NT2/D1 (cell line): ENCODE results near the gene BCL2.

Experiments
- DNase-seq: peaks from one replicate; pipeline ENCODE4 v3.0.0-alpha.2; 2011; ENCODE audit warnings: low read depth, low spot score
- H3K27me3 ChIP-seq: 2 replicates; pipeline ENCODE4 v1.6.0; 2011; ENCODE audit warnings: mild to moderate bottlenecking; ENCODE audit not compliant: insufficient read length, insufficient read depth
- H3K36me3 ChIP-seq: 2 replicates; pipeline ENCODE4 v1.6.1; 2011; ENCODE audit warnings: mild to moderate bottlenecking, low read length, mixed read lengths; ENCODE audit not compliant: insufficient read depth, insufficient read length
- H3K4me1 ChIP-seq: 2 replicates; pipeline ENCODE4 v1.5.1; 2011; ENCODE audit not compliant: insufficient read depth, insufficient read length
- H3K4me3 ChIP-seq: 2 replicates; pipeline ENCODE4 v1.5.1; 2011; ENCODE audit warnings: low read depth; ENCODE audit not compliant: insufficient read length
- H3K9ac ChIP-seq: 2 replicates; pipeline ENCODE4 v1.6.0; 2011; ENCODE audit warnings: low read depth; ENCODE audit not compliant: insufficient read length
- H3K9me3 ChIP-seq: 2 replicates; pipeline ENCODE4 v1.5.1; 2011; ENCODE audit warnings: mild to moderate bottlenecking, low read length; ENCODE audit not compliant: insufficient read depth
- SUZ12 ChIP-seq: IDR thresholded peaks from 2 replicates; pipeline ENCODE4 v1.6.1; 2011; ENCODE audit not compliant: insufficient read length, insufficient read depth; ENCODE audit errors: extremely low read depth
- YY1 ChIP-seq: IDR thresholded peaks from 2 replicates; pipeline ENCODE4 v1.6.1; 2011; ENCODE audit not compliant: insufficient read length, insufficient read depth
- ZNF274 ChIP-seq: IDR thresholded peaks from 2 replicates; pipeline ENCODE4 v1.6.1; 2011; ENCODE audit warnings: mild to moderate bottlenecking, low read depth, low read length

BCL2 gene

DNA sequence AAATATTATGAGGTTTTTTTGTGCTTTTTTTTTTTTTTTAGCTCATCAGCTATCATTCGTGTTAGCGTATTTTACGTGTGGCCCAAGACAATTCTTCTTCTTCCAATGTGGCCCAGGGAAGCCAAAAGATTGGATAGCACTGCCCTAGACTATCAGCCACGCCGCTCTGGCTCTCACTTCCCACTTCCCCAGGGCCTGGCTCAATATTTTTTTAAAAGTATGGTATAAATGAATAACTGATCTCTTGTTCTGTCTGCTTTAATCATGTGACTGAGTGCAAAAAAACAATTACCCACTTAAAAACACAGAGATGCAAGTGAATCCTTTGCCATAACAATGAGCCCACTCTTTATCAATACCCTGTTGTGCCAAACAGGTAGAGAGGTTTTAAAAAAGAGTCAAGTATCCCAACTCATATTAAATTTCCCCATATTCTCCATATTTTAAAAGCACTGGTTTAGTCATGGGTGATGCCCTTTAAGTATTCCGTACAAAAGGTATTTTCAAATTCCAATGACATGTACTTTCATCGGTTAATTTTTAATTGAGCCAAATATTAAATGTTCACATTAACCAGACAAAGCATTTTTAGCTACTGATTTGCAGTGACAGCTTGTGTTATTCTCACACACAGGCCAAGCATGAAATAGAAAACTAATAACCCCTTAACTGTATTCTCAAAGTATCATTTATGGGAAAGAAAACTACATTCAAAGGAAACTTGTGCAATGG lies 12.6 kb downstream of the BCL2 start:
- DNase-seq = no peak
- Histone ChIP-seq H3K27me3 (no peaks in the 10 kb centered on the region), H3K4me1 (no peaks in the 10 kb centered on the region), H3K9me3 (no peaks in the 10 kb centered on the region), H3K9ac (no peak overlapping the region), H3K4me3 (no peak overlapping the region), H3K36me3 (no peaks in the 10 kb centered on the region)
- TF ChIP-seq SUZ12 (no peak), YY1 (no peak), ZNF274 (no peak)

DNA sequence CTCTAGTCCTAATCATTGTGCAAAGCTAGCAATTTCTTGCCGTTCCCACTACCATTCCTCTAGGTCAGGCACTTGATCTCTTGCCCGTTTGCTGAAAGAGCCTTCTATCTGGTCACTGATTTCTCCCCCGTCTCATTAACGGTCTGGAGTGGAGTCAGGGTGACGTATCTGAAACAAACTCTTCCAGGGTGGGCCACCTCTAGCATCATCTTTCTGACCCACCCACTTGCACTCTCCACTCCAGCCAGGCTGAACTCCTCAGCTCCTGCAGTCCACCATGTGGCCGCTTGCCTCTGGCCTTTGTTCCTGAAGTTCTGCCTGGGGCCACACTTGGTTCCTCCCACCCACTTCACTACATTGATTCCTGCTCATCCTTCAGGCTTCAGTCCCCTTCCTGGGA lies 13.3 kb downstream of the BCL2 start:
- no peaks in the 10 kb centered on the region for H3K4me1 ChIP-seq
- DNase-seq = no peak
- no peak for TF ChIP-seq YY1
- no peak for TF ChIP-seq SUZ12

DNA sequence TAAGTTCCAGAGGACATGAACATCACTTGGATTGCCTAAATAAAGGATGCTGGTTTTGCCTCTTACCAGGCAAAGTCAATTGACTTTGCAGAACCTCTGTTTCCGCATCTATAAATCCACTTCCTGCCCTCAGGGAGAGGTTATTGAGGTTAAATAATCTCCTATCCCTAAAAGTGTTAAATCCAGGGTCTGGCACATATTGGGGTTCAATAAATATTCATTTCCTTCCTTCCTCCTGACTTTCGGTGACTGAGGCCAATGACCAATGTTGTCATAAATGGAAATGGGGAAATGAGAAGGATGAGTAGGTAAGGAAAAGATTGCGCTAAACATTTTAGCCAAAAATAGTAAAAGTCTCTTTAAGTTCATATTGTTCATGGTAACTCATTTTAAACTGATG lies 16.0 kb downstream of the BCL2 start:
- no peak overlapping the region for H3K4me3 ChIP-seq
- H3K9me3 ChIP-seq = no peaks in the 10 kb centered on the region
- DNase-seq = no peak
- no peaks in the 10 kb centered on the region for H3K27me3 ChIP-seq
- no peaks in the 10 kb centered on the region for H3K4me1 ChIP-seq
- no peak overlapping the region for H3K9ac ChIP-seq
- no peaks in the 10 kb centered on the region for H3K36me3 ChIP-seq
- TF ChIP-seq YY1 = no peak
- no peak for TF ChIP-seq SUZ12
- no peak for TF ChIP-seq ZNF274

More for the DNA sequence above, 13.3 kb downstream of the BCL2 start:
- Histone ChIP-seq H3K9me3 (no peaks in the 10 kb centered on the region), H3K36me3 (no peaks in the 10 kb centered on the region), H3K4me3 (no peak overlapping the region), H3K9ac (no peak overlapping the region), H3K27me3 (no peaks in the 10 kb centered on the region)

DNA sequence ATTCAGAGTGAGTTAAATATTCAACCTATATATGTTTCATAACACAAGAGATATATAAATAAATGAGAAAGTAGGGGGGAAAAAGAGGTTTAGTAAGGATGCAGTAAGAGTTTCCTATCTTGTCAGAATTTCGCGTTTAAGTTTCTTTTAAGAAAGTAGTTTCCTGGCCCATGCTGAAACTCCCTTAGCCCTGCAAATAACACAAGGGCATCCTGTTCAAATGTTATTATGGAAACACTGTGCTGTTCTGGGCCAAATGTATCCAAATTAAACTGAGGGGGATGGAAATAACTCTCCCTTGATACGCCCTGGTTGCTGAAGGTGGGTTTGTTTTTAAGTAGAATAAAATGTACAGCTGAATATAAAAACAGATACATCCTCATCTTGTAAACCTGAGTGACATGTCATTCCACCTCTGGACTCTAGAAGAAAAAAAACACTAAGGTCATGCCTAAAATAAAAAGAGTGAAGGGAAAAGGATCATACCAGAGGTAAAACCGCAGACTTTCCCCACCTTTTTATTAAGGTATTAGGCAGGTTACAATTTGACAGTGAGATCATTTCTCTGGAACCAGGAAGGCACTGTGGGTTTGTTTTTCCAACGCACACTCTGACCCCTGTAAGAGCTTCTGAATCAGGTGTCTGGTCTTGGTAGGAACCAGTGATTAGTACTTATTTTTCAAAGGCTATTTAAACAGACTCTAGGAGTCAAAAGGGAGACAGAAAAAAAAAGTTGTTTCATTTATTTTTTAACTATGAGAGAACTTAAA lies 16.7 kb downstream of the BCL2 start:
- Histone ChIP-seq H3K9me3 (no peaks in the 10 kb centered on the region), H3K36me3 (no peaks in the 10 kb centered on the region), H3K4me1 (no peaks in the 10 kb centered on the region), H3K27me3 (no peaks in the 10 kb centered on the region), H3K9ac (no peak overlapping the region), H3K4me3 (no peak overlapping the region)
- DNase-seq = no peak
- no peak for TF ChIP-seq ZNF274
- TF ChIP-seq SUZ12 = no peak

DNA sequence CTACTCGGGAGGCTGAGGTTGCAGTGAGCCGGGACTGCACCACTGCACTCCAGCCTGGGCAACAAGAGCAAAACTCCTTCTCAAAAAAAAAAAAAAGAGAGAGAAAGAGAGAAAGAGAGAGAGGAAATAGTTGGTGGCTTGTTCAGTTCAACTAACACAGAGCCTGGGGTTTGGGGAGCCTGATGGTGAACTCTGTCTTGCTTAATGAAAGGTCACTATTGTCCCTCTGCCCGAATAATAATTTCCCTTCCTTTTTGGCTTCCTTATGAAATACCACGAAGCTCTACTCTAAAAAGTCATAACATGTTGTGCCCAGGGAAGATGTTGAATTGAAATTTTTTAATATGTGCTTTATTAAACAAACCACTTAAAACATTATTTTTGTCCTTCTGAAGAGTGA lies 17.3 kb downstream of the BCL2 start:
- H3K27me3 ChIP-seq = no peaks in the 10 kb centered on the region
- no peaks in the 10 kb centered on the region for H3K4me1 ChIP-seq
- H3K9me3 ChIP-seq = no peaks in the 10 kb centered on the region

DNA sequence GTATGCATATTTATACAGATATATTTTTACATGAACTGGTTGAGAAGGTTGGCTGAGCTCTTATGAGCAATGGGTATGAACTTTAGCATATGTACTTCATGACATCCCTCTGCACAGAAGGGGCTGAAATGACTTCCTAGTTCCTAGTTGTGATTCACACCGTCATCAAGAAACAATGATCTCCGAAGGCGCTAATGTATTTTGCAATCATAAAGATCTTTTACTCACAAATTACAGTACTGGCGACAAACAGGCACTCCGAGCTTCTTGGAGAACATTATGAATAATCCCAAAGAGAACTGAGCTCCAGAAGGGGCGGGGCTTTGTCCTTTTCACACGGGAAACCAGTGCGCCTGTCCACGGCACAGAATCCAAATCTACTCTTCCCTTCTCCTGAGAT lies 18.1 kb downstream of the BCL2 start:
- Histone ChIP-seq H3K9me3 (no peaks in the 10 kb centered on the region), H3K9ac (no peak overlapping the region), H3K4me3 (no peak overlapping the region), H3K27me3 (no peaks in the 10 kb centered on the region), H3K4me1 (no peaks in the 10 kb centered on the region), H3K36me3 (no peaks in the 10 kb centered on the region)
- DNase-seq = no peak
- TF ChIP-seq YY1 (no peak), SUZ12 (no peak)

More for the DNA sequence above, 17.3 kb downstream of the BCL2 start:
- TF ChIP-seq SUZ12 (no peak), YY1 (no peak), ZNF274 (no peak)
- H3K36me3 ChIP-seq = no peaks in the 10 kb centered on the region
- H3K4me3 ChIP-seq = no peak overlapping the region
- no peak overlapping the region for H3K9ac ChIP-seq
- DNase-seq = no peak

DNA sequence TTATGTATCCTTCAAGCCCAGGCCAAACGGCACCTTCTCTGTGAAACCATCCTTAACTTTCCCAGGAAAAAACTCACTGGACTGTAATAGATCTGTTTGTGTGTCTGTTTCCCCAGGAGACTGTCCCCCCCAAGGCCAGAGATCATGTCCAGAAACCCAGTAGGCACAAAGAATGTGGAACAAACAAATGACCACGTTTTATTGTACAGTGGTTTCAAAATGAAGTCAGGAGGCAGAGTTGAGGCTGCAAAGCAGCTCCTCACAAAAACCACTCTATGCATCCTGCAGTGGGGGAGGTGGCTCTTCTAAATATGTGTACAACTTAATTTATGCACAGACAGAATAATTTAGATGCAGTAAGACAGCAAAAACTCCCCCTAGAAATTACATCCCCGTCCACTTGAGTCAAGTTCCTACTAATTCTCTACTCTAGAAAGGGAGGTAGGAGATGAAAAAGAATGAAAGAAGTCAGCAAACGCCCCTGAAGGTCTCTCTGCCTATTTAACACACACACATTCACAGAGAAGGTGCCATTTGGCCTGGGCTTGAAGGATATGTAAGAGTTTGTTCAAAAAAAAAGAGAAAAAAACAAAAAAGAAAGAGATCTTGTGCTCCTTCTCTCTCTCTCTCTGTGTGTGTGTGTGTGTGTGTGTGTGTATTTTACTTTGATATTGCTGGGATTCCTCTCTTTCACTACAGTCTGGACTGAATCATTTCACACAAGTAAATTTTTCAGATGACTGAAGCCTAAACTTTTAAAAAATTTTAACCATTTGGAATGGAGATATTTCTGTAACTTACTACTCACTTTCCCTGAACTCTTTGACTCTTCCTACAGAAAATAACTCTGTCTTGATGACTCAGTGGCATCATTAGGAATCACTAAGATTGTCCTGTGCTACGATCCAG lies 19.5 kb downstream of the BCL2 start:
- no peaks in the 10 kb centered on the region for H3K36me3 ChIP-seq
- H3K9ac ChIP-seq = no peak overlapping the region
- no peaks in the 10 kb centered on the region for H3K4me1 ChIP-seq
- no peak overlapping the region for H3K4me3 ChIP-seq
- no peak for TF ChIP-seq ZNF274
- TF ChIP-seq SUZ12 = no peak
- TF ChIP-seq YY1 = no peak
- no peak for DNase-seq
- H3K9me3 ChIP-seq = no peaks in the 10 kb centered on the region
- H3K27me3 ChIP-seq = no peaks in the 10 kb centered on the region
